ENCODE results near the gene USP32.

Gene USP32

DNA sequence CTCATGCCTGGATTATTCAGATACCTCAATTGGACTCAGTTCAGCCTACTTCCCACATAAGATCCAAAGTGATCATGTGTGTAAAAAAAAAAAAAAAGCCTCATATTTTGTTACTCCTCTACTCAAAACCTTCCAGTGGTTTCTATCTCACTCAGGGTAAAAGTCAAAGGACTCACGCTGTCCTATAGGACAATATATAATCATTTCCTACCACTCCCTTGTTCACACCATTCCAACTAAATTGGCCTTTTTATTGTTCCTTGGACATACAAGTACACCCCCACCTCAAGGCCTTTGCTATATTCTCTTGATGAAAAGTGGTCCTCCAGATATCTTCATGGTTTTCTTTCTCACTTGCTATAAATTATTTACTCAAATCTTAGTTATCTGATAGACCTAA, 99.2 kb downstream of the USP32 start:
- no peak for DNase-seq (ENCODE audit: low read depth, low spot score)
- in situ Hi-C loops (cut with HindIII; ENCODE audit: low sequenced_read_pairs): no loop called here
- TF ChIP-seq, protein P1, sequence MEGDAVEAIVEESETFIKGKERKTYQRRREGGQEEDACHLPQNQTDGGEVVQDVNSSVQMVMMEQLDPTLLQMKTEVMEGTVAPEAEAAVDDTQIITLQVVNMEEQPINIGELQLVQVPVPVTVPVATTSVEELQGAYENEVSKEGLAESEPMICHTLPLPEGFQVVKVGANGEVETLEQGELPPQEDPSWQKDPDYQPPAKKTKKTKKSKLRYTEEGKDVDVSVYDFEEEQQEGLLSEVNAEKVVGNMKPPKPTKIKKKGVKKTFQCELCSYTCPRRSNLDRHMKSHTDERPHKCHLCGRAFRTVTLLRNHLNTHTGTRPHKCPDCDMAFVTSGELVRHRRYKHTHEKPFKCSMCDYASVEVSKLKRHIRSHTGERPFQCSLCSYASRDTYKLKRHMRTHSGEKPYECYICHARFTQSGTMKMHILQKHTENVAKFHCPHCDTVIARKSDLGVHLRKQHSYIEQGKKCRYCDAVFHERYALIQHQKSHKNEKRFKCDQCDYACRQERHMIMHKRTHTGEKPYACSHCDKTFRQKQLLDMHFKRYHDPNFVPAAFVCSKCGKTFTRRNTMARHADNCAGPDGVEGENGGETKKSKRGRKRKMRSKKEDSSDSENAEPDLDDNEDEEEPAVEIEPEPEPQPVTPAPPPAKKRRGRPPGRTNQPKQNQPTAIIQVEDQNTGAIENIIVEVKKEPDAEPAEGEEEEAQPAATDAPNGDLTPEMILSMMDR (IDR thresholded peaks at IDR 0.05; ENCODE audit: low read depth, low read length): no peak
- no peak overlapping the region for H3K4me3 ChIP-seq (ENCODE audit: low read depth, low read length)

DNA sequence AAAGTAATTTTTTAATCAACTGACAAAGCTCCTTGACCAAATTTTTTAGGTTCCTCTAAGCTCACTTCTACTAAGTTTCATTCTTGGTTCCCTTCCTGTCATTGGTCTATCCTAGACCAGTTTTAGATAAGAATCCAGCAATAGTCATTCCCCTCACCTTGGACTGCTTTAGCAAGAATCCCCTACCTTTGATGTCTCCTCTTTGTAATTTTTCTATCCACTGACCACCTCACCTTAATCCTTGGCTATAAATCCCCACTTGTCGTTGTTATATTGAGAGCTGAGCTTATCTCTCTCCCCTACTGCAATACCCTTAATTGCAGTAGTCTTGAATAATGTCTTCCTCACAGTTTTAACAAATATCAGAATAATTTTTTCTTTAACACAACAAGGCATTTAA, 107.2 kb downstream of the USP32 start:
- in situ Hi-C loops (cut with HindIII; ENCODE audit: low sequenced_read_pairs): no loop called here
- TF ChIP-seq, protein P1 (IDR thresholded peaks at IDR 0.05; ENCODE audit: low read depth, low read length): no peak
- no peak for DNase-seq (ENCODE audit: low read depth, low spot score)

DNA sequence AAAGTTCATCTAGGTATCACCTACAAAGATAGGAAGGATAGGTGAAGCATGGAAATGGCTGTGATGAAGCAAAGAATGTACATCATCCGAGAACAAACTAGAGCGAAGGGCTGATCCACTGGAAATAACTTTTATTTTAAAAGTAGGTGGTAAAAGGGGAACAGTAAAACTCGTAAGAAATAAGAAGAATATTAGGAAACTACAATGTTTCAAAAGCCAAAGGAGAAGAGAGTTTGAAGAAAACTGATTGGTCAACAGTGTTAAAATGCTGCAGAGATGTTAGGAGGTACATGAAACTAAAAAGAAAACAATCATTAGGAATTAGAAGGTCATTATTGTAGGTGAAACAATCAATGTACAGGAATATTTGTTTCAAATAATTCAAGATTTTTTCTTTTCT, 108.1 kb downstream of the USP32 start:
- H3K4me3 ChIP-seq (ENCODE audit: low read depth, low read length): no peak overlapping the region
- DNase-seq (ENCODE audit: low read depth, low spot score): no peak
- TF ChIP-seq, protein P1 (IDR thresholded peaks at IDR 0.05; ENCODE audit: low read depth, low read length): no peak
- in situ Hi-C loops (cut with HindIII; ENCODE audit: low sequenced_read_pairs): no loop called here

More for the DNA sequence above, 107.2 kb downstream of the USP32 start:
- no peak overlapping the region for H3K4me3 ChIP-seq (ENCODE audit: low read depth, low read length)

DNA sequence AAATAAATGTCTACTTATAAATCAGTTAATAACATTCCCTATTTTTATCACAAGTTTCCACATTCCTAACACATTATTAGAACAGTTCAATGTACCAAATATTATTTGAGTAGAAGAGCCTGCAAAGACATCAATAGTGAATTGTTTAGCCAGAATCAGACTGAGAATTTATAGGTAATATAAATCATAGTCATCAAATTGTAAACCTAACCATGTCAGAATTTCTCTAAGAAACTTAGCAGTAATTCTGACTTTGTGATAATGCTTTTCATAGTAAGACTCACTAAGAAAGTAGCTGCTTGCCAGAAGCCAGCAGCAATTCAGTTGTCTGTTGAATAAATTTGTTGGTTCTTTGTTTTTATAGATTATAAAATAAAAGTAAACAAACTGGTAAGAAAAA, 111.3 kb downstream of the USP32 start:
- DNase-seq (ENCODE audit: low read depth, low spot score): no peak
- in situ Hi-C loops (cut with HindIII; ENCODE audit: low sequenced_read_pairs): no loop called here
- no peak overlapping the region for H3K4me3 ChIP-seq (ENCODE audit: low read depth, low read length)
- TF ChIP-seq, protein P1 (IDR thresholded peaks at IDR 0.05; ENCODE audit: low read depth, low read length): no peak

DNA sequence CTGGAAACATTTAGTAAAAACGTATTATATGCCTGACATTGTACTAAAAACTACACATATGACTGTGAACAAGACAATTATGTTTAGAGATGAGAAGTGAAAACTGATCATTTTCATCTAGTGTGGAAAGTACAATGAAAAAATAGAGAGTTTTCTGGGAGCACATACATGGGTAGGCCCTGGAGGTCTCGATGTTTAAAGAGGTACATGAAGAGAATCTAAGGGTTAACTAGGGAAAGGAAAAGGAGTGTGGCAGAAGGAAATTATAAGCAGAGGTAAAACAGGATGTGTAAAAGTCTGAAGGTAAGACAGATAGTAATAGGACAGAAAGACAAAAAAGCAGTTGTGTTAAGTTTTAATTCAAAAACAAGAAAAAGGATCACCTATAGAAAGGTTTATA, 113.7 kb downstream of the USP32 start:
- in situ Hi-C loops (cut with HindIII; ENCODE audit: low sequenced_read_pairs): no loop called here
- no peak for DNase-seq (ENCODE audit: low read depth, low spot score)
- TF ChIP-seq, protein P1 (IDR thresholded peaks at IDR 0.05; ENCODE audit: low read depth, low read length): no peak
- H3K4me3 ChIP-seq (ENCODE audit: low read depth, low read length): no peak overlapping the region

DNA sequence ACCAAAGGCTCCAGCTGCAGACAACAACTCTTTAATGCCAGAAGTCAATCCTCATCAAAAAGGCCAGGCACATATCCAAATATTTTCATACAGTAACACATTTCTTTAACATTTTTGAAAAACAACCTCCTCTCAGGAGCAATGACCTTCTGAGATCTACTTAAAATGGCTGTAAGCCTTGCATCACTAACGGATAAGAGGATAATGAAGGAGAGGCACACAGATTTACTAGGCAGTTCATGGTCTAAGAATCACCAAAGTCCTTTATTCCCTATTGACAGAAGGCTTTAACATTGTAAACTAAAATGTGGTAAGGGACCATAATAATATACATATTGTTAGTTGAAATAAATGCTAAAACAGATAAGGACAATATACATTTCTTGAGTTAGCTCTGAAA, 114.7 kb downstream of the USP32 start:
- no peak for DNase-seq (ENCODE audit: low read depth, low spot score)
- in situ Hi-C loops (cut with HindIII; ENCODE audit: low sequenced_read_pairs): no loop called here
- TF ChIP-seq, protein P1 (IDR thresholded peaks at IDR 0.05; ENCODE audit: low read depth, low read length): no peak
- no peak overlapping the region for H3K4me3 ChIP-seq (ENCODE audit: low read depth, low read length)

DNA sequence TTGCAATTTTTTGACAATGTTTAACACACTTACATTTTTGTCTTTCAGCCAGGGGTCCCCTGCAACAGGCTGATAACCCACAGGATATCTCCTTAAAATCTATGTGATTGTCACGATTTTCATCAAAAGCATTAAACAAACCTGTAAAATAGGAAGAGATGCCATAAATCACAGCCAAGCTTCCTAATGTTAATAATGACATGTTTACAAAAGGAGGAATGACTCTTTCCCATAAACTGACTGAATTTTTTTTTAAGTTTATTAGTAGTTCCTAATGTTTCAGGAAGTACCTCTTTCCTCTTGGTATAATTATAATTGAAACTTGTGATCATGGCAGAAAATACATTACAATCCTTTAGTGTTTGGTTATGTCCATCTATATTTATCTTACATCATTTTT, 122.5 kb downstream of the USP32 start:
- TF ChIP-seq, protein P1 (IDR thresholded peaks at IDR 0.05; ENCODE audit: low read depth, low read length): no peak
- in situ Hi-C loops (cut with HindIII; ENCODE audit: low sequenced_read_pairs): no loop called here
- no peak overlapping the region for H3K4me3 ChIP-seq (ENCODE audit: low read depth, low read length)
- no peak for DNase-seq (ENCODE audit: low read depth, low spot score)

All from astrocyte of the spinal cord (primary cell).